ENCODE data around the gene FGF7.
A peak's percentile ranks its signal among the peaks of the same experiment; 100 is the strongest.
"Not testable (repeated sequence)": the region's sequence is repeated elsewhere in the genome, so short reads cannot be mapped to it uniquely, and the experiment has no call there.

The FGF7 gene, protein sequence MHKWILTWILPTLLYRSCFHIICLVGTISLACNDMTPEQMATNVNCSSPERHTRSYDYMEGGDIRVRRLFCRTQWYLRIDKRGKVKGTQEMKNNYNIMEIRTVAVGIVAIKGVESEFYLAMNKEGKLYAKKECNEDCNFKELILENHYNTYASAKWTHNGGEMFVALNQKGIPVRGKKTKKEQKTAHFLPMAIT

DNA sequence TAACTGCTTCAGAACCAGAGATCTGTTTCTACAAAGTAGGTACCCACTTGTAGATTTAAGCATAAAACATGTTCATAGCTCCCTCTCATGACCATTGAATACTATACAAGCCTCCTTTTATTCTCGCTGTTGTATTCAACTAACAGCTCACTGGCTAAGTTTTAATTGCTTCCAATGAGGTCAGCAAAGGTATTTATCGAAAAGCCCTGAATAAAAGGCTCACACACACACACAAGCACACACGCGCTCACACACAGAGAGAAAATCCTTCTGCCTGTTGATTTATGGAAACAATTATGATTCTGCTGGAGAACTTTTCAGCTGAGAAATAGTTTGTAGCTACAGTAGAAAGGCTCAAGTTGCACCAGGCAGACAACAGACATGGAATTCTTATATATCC, at the start of gene FGF7:
FGF7 (plus strand) TSS at position 222 of the 400 bp plus-strand sequence. CDS start 1,056 bp downstream, outside the sequence.
- peak; percentile 91 for DNase-seq (ENCODE audit: low read depth)
- TF ChIP-seq, protein P1, sequence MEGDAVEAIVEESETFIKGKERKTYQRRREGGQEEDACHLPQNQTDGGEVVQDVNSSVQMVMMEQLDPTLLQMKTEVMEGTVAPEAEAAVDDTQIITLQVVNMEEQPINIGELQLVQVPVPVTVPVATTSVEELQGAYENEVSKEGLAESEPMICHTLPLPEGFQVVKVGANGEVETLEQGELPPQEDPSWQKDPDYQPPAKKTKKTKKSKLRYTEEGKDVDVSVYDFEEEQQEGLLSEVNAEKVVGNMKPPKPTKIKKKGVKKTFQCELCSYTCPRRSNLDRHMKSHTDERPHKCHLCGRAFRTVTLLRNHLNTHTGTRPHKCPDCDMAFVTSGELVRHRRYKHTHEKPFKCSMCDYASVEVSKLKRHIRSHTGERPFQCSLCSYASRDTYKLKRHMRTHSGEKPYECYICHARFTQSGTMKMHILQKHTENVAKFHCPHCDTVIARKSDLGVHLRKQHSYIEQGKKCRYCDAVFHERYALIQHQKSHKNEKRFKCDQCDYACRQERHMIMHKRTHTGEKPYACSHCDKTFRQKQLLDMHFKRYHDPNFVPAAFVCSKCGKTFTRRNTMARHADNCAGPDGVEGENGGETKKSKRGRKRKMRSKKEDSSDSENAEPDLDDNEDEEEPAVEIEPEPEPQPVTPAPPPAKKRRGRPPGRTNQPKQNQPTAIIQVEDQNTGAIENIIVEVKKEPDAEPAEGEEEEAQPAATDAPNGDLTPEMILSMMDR (conservative IDR thresholded peaks at IDR 0.05; ENCODE audit: control insufficient read depth, insufficient read depth, low read depth, low read length) = peak; percentile 33
- H3K4me3 ChIP-seq (ENCODE audit: control insufficient read depth, low read depth, low read length) = peak within 1 kb of the TSS; percentile 74

DNA sequence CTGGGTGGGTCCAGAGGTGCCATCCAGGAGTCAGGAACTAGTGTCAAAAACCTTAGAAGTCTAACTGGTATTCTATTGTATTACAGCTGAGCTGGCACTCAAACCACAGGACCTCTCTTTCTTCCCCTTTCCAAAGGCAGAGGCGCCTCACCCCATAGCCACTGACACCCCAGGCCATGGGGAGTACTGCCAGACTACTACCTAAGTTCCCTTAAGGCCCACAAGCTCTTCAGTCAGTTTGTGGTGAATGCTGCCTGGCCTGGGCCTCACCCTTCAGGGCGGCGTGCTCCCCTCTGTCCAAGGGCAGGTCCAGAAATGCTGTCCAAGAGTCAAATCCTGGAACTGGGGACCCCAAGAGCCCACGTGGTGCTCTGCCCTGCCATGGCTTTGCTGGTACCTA, 43.0 kb upstream of the FGF7 start:
- no peak overlapping the region for H3K4me3 ChIP-seq (ENCODE audit: control insufficient read depth, low read depth, low read length)
- no peak for DNase-seq (ENCODE audit: low read depth)
- TF ChIP-seq, protein P1 (conservative IDR thresholded peaks at IDR 0.05; ENCODE audit: control insufficient read depth, insufficient read depth, low read depth, low read length) = no peak

DNA sequence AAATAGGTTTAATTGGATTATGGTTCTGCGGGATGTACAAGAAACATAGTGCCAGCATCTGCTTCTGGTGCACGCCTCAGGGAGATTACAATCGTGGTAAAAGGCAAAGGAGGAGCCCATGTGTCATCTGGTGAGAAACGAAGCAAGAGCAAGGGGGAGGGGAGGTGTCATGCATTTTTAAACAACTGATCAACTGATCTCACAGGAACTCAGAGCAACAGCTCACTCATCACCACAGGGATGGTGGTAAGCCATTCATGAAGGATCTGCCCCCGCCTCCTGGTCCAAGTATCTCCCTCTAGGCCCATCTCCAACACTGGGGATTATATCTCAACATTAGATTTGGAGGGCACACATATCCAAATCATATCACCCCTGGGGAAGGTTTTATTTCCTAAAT, 42.1 kb upstream of the FGF7 start:
- TF ChIP-seq, protein P1 (conservative IDR thresholded peaks at IDR 0.05; ENCODE audit: control insufficient read depth, insufficient read depth, low read depth, low read length) = no peak
- peak; percentile 12 for DNase-seq (ENCODE audit: low read depth)
- H3K4me3 ChIP-seq (ENCODE audit: control insufficient read depth, low read depth, low read length) = no peak overlapping the region

DNA sequence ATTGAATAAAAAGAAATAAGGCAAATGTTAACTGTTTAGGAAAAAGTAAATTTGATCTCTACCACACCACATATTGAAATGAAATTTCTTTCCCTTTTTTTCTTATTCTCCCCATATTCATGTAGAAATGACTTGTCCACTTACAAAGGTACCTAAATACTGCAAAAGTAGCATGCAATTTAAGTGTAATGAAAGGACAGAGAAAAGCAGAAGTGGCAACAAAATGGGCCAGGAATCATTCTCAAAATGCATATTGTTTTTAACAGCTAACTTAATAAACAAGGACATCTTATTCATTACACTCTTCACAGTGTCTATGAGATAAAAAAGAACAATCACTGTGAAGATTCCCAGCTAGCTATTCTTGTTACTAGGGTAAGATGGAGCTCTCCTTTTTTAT, 40.6 kb upstream of the FGF7 start:
- DNase-seq (ENCODE audit: low read depth) = no peak
- no peak overlapping the region for H3K4me3 ChIP-seq (ENCODE audit: control insufficient read depth, low read depth, low read length)
- TF ChIP-seq, protein P1 (conservative IDR thresholded peaks at IDR 0.05; ENCODE audit: control insufficient read depth, insufficient read depth, low read depth, low read length) = no peak

DNA sequence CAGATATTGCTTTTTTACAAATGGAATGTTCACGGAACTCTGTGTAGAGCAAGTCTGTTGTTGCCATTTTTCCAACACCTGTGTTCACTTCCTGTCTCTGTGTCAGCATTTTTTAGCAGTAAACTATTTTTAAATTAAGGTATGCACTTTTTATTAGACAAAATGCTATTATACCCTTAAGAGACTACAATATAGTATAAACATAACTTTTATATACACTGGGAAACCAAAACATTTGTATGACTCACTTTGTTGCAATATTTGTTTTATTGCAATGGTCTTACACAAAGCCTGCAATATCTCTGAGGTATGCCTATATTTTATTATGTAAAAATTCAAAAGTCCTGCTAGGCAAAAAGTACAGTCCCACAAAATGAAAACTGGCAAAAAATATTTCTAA, 39.8 kb upstream of the FGF7 start:
- peak; percentile 40 for DNase-seq (ENCODE audit: low read depth)
- TF ChIP-seq, protein P1 (conservative IDR thresholded peaks at IDR 0.05; ENCODE audit: control insufficient read depth, insufficient read depth, low read depth, low read length) = no peak
- no peak overlapping the region for H3K4me3 ChIP-seq (ENCODE audit: control insufficient read depth, low read depth, low read length)

DNA sequence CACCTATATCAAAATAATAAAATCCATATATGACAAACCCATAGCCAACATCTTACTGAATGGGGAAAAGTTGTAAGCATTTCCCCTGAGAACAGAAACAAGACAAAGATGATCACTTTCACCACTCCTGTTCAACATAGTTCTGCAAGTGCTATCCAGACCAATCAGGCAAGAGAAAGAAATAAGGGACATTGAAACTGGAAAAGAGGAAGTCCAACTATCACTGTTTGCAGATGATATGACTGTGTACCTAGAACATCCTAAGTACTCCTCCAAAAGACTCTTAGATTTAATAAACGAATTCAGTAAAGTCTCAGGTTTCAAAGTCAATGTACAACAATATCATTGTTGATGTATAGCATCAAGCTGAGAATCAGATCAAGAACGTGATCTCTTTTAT, 35.6 kb upstream of the FGF7 start:
- TF ChIP-seq, protein P1 (conservative IDR thresholded peaks at IDR 0.05; ENCODE audit: control insufficient read depth, insufficient read depth, low read depth, low read length) = no peak
- no peak overlapping the region for H3K4me3 ChIP-seq (ENCODE audit: control insufficient read depth, low read depth, low read length)
- no peak for DNase-seq (ENCODE audit: low read depth)

DNA sequence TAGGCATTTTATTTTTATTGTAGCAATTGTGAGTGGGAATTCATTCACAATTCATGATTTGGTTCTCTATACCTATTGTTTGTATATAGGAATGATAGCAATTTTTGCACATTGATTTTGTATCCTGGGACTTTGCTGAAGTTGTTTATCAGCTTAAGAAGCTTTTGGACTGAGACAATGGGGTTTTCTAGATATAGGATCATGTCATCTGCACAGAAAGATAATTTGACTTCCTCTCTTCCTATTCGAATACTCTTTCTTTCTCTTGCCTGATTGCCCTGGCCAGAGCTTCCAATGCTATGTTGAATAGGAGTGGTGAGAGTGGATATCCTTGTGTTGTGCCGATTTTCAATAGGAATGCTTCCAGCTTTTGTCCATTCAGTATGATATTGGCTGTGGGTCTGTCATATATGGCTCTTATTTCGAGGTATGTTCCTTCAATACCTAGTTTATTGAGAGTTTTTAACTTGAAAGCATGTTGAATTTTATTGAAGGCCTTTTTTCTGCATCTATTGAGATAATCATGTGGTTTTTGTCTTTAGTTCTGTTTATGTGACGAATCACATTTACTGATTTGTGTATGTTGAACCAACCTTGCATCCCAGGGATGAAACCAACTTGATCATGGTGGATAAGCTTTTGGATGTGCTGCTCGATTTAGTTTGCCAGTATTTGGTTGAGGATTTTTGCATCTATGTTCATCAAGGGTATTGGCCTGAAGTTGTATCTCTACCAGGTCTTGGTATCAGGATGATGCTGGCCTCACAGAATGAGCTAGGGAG, 20.3 kb upstream of the FGF7 start:
- not testable (repeated sequence) for DNase-seq (ENCODE audit: low read depth); H3K4me3 ChIP-seq (ENCODE audit: control insufficient read depth, low read depth, low read length)

Measured in fibroblast of mammary gland (primary cell).